ENCODE results near the gene CDH16.

- TF ChIP-seq POLR2AphosphoS5 (IDR thresholded peaks at IDR 0.05; ENCODE audit: low read depth) (no peak), CTCF (conservative IDR thresholded peaks at IDR 0.05; ENCODE audit: low read depth in 2 of 2) (no peak), EZH2 (IDR thresholded peaks at IDR 0.05; ENCODE audit: low read depth, unreplicated experiment) (no peak), REST (IDR thresholded peaks at IDR 0.05; ENCODE audit: unreplicated experiment) (no peak), CREB1 (CRISPR knock-in tag; IDR thresholded peaks at IDR 0.05; ENCODE audit: low read depth) (no peak), JUNB (IDR thresholded peaks at IDR 0.05; ENCODE audit: unreplicated experiment) (no peak), EZH2phosphoT487 (IDR thresholded peaks at IDR 0.05; ENCODE audit: unreplicated experiment) (no peak), ETS1 (IDR thresholded peaks at IDR 0.05) (no peak)
These were observed 56.6 kb downstream of the CDH16 start for GRCh38 chr16:66862023-66862520.

Data from GM23338 (cell line).